ENCODE data around the gene CAMTA1.
"Not testable (repeated sequence)": the region's sequence is repeated elsewhere in the genome, so short reads cannot be mapped to it uniquely, and the experiment has no call there.

The CAMTA1 gene

GRCh38 chr1:7407980-7408770 lies 622.9 kb downstream of the CAMTA1 start:
- H3K4me3 ChIP-seq (ENCODE audit: low read depth, low read length): peak overlapping the region; percentile 15
- TF ChIP-seq CTCF (IDR thresholded peaks at IDR 0.05; ENCODE audit: insufficient read depth, low read depth, low read length, missing control alignments): no peak
- DNase-seq (ENCODE audit: low read depth): no peak

- no peak for TF ChIP-seq CTCF (IDR thresholded peaks at IDR 0.05; ENCODE audit: insufficient read depth, low read depth, low read length, missing control alignments)
- peak overlapping the region; percentile 15 for H3K4me3 ChIP-seq (ENCODE audit: low read depth, low read length)
- DNase-seq (ENCODE audit: low read depth): no peak
These were observed 623.5 kb downstream of the CAMTA1 start for GRCh38 chr1:7408771-7409150.

GRCh38 chr1:7409278-7409677 lies 624.0 kb downstream of the CAMTA1 start:
- no peak overlapping the region for H3K4me3 ChIP-seq (ENCODE audit: low read depth, low read length)
- DNase-seq (ENCODE audit: low read depth): no peak
- no peak for TF ChIP-seq CTCF (IDR thresholded peaks at IDR 0.05; ENCODE audit: insufficient read depth, low read depth, low read length, missing control alignments)

- DNase-seq (ENCODE audit: low read depth): no peak
- no peak for TF ChIP-seq CTCF (IDR thresholded peaks at IDR 0.05; ENCODE audit: insufficient read depth, low read depth, low read length, missing control alignments)
These were observed 624.9 kb downstream of the CAMTA1 start for GRCh38 chr1:7410156-7410555.

GRCh38 chr1:7417618-7418017 lies 632.4 kb downstream of the CAMTA1 start:
- not testable (repeated sequence) for DNase-seq (ENCODE audit: low read depth); H3K4me3 ChIP-seq (ENCODE audit: low read depth, low read length)

More at GRCh38 chr1:7410156-7410555, 624.9 kb downstream of the CAMTA1 start:
- no peak overlapping the region for H3K4me3 ChIP-seq (ENCODE audit: low read depth, low read length)

GRCh38 chr1:7418442-7419080 lies 633.3 kb downstream of the CAMTA1 start:
- no peak for TF ChIP-seq CTCF (IDR thresholded peaks at IDR 0.05; ENCODE audit: insufficient read depth, low read depth, low read length, missing control alignments)
- no peak for DNase-seq (ENCODE audit: low read depth)
- H3K4me3 ChIP-seq (ENCODE audit: low read depth, low read length): no peak overlapping the region

GRCh38 chr1:7420098-7420445 lies 634.8 kb downstream of the CAMTA1 start:
- no peak for DNase-seq (ENCODE audit: low read depth)
- no peak overlapping the region for H3K4me3 ChIP-seq (ENCODE audit: low read depth, low read length)
- TF ChIP-seq CTCF (IDR thresholded peaks at IDR 0.05; ENCODE audit: insufficient read depth, low read depth, low read length, missing control alignments): no peak

Data from GM12865 (cell line).